HG03103 (cell line): ENCODE data around the gene LUZP1.
"Not testable (repeated sequence)": the region's sequence is repeated elsewhere in the genome, so short reads cannot be mapped to it uniquely, and the experiment has no call there.

Experiments
- ATAC-seq: cut with Tn5 transposase; IDR thresholded peaks from one replicate; pipeline ENCODE4 v1.9.1; 2021; ENCODE audit warnings: low read depth; ENCODE audit not compliant: unreplicated experiment

Gene LUZP1

GRCh38 chr1:23191199-23191598 lies 22.5 kb upstream of the LUZP1 start:
- no peak for ATAC-seq

- ATAC-seq, result not testable (repeated sequence)
Measured at GRCh38 chr1:23188936-23189452, 20.3 kb upstream of the LUZP1 start.

GRCh38 chr1:23188434-23188884 lies 19.8 kb upstream of the LUZP1 start:
- no peak for ATAC-seq

GRCh38 chr1:23187637-23188036 lies 19.0 kb upstream of the LUZP1 start:
- ATAC-seq, result no peak

- no peak for ATAC-seq
Measured at GRCh38 chr1:23185381-23185780, 16.7 kb upstream of the LUZP1 start.

GRCh38 chr1:23184212-23184934 lies 15.7 kb upstream of the LUZP1 start:
- ATAC-seq, result no peak

GRCh38 chr1:23179862-23180261 lies 11.2 kb upstream of the LUZP1 start:
- ATAC-seq, result no peak

- no peak for ATAC-seq
Measured at GRCh38 chr1:23178950-23179349, 10.3 kb upstream of the LUZP1 start.

GRCh38 chr1:23178414-23178813 lies 9.8 kb upstream of the LUZP1 start:
- no peak for ATAC-seq

- ATAC-seq, result peak; percentile 67
Measured at GRCh38 chr1:23177438-23178380, 9.1 kb upstream of the LUZP1 start.

GRCh38 chr1:23177031-23177430 lies 8.4 kb upstream of the LUZP1 start:
- ATAC-seq, result no peak

- ATAC-seq, result no peak
Measured at GRCh38 chr1:23174426-23175110, 5.9 kb upstream of the LUZP1 start.

GRCh38 chr1:23171181-23171755 lies 2.6 kb upstream of the LUZP1 start:
- ATAC-seq, result no peak

- no peak for ATAC-seq
Measured at GRCh38 chr1:23169727-23170335, 1.2 kb upstream of the LUZP1 start.

GRCh38 chr1:23169195-23169575 lies 529 bp upstream of the LUZP1 start:
- ATAC-seq, result no peak

GRCh38 chr1:23168079-23168444 lies 594 bp downstream of the LUZP1 start:
- no peak for ATAC-seq

- ATAC-seq, result no peak
Measured at GRCh38 chr1:23167353-23168078, 1.1 kb downstream of the LUZP1 start.

- ATAC-seq, result no peak
Measured at GRCh38 chr1:23166854-23167253, 1.8 kb downstream of the LUZP1 start.

- ATAC-seq, result no peak
Measured at GRCh38 chr1:23163395-23163794, 5.3 kb downstream of the LUZP1 start.
